ENCODE data around the gene HSF4. TPM values are rescaled to one million over a fixed set of nuclear protein-coding genes. Genes with fewer than 3 reads are reported as not detected.

The HSF4 gene
- total RNA-seq, 1 experiment from 2014 or later: 57.1 TPM

GRCh38 chr16:67216612-67217490, 52.3 kb downstream of the HSF4 start:
- Mint-ChIP-seq H3K27me3 (ENCODE audit: unreplicated experiment) (peaks cover 28% of the 10 kb centered on the region), H3K27ac (ENCODE audit: unreplicated experiment) (no peak overlapping the region), H3K36me3 (ENCODE audit: insufficient read depth, unreplicated experiment) (no peaks in the 10 kb centered on the region), H3K4me1 (ENCODE audit: low read depth, unreplicated experiment) (no peaks in the 10 kb centered on the region), H3K9me3 (ENCODE audit: low read depth, unreplicated experiment) (no peaks in the 10 kb centered on the region), H3K4me3 (ENCODE audit: low read depth, unreplicated experiment) (no peak overlapping the region)
- CTCF ChIA-PET: no interaction called here
- DNase-seq: no peak
- TF ChIP-seq CTCF (IDR thresholded peaks at IDR 0.05; ENCODE audit: unreplicated experiment): no peak
- no TSS peak for BruUV-seq (replicated peaks)
- intact Hi-C loops (cut with micrococcal nuclease; ENCODE audit: unreplicated experiment): no loop called here

Small RNAs within 50 kb of the gene (microRNA-seq; reads per million reads assigned to microRNA genes)
- 163 reads per million, percentile 70 among the genes with 10 or more reads in this experiment for gene MIR328

Other genes starting within 250 kb of the HSF4 start
- gene CDH16, start 245.9 kb upstream of the HSF4 start, total RNA-seq (2022): not detected in 2 replicates
- 1.3 and 2.2 TPM in 2 replicates for gene RRAD, start 239.2 kb upstream of the HSF4 start, total RNA-seq (2022)
- 121 and 126 TPM in 2 replicates for gene CIAO2B, start 230.3 kb upstream of the HSF4 start, total RNA-seq (2022)
- gene CES2, start 229.2 kb upstream of the HSF4 start, total RNA-seq (2022): 58.7 and 61.1 TPM in 2 replicates
- 0.64 and 2.5 TPM in 2 replicates for gene CES3, start 203.5 kb upstream of the HSF4 start, total RNA-seq (2022)
- gene CES4A, start 176.2 kb upstream of the HSF4 start, total RNA-seq (2022): not detected in 2 replicates
- 116 and 131 TPM in 2 replicates for gene CBFB, start 135.6 kb upstream of the HSF4 start, total RNA-seq (2022)
- 21.4 and 21.9 TPM in 2 replicates for gene PHAF1, start 54.8 kb upstream of the HSF4 start, total RNA-seq (2022)
- gene B3GNT9, start 13.7 kb upstream of the HSF4 start, total RNA-seq (2022): 6.8 and 8.0 TPM in 2 replicates
- 34.9 and 42.7 TPM in 2 replicates for gene TRADD, start 4.8 kb upstream of the HSF4 start, total RNA-seq (2022)
- 32.0 and 36.6 TPM in 2 replicates for gene FBXL8, start 4.8 kb upstream of the HSF4 start, total RNA-seq (2022)
- 33.5 and 35.7 TPM in 2 replicates for gene NOL3, start 5.8 kb downstream of the HSF4 start, total RNA-seq (2022)
- 33.1 and 36.5 TPM in 2 replicates for gene MATCAP1, start 19.2 kb downstream of the HSF4 start, total RNA-seq (2022)
- gene EXOC3L1, start 25.4 kb downstream of the HSF4 start, total RNA-seq (2022): 0.31 and 1.2 TPM in 2 replicates
- 95.3 and 101 TPM in 2 replicates for gene E2F4, start 27.4 kb downstream of the HSF4 start, total RNA-seq (2022)
- 31.9 and 43.2 TPM in 2 replicates for gene ELMO3, start 34.4 kb downstream of the HSF4 start, total RNA-seq (2022)
- 53.5 and 69.2 TPM in 2 replicates for gene TMEM208, start 62.4 kb downstream of the HSF4 start, total RNA-seq (2022)
- 37.2 and 37.9 TPM in 2 replicates for gene FHOD1, start 82.7 kb downstream of the HSF4 start, total RNA-seq (2022)
- gene SLC9A5, start 84.2 kb downstream of the HSF4 start, total RNA-seq (2022): 2.4 and 4.4 TPM in 2 replicates
- gene PLEKHG4, start 114.8 kb downstream of the HSF4 start, total RNA-seq (2022): 5.5 and 9.2 TPM in 2 replicates
- gene KCTD19, start 162.0 kb downstream of the HSF4 start, total RNA-seq (2022): 3.8 and 5.6 TPM in 2 replicates
- gene LRRC36, start 162.1 kb downstream of the HSF4 start, total RNA-seq (2022): 7.1 and 9.2 TPM in 2 replicates
- 8.5 and 8.8 TPM in 2 replicates for gene TPPP3, start 228.8 kb downstream of the HSF4 start, total RNA-seq (2022)

Measured in Calu3 (cell line).